Measurements from ENCODE around the gene NKD2.

The NKD2 gene

GRCh38 chr5:1033178-1033577 is 24.6 kb downstream of the NKD2 start:
- TF ChIP-seq SIN3A (IDR thresholded peaks at IDR 0.05; ENCODE audit: borderline replicate concordance, insufficient read depth, low read length) (no peak), TAF1 (IDR thresholded peaks at IDR 0.05; ENCODE audit: borderline replicate concordance, insufficient read depth, low read length) (no peak), REST (IDR thresholded peaks at IDR 0.05; ENCODE audit: insufficient read depth in 1 of 2, low read depth in 2 of 2, low read length in 2 of 2) (no peak), FOXP2 (optimal IDR thresholded peaks at IDR 0.05; ENCODE audit: borderline replicate concordance, extremely low read depth, extremely low read length, insufficient read depth) (no peak), POLR2AphosphoS5 (IDR thresholded peaks at IDR 0.05; ENCODE audit: low read depth, low read length) (no peak)

GRCh38 chr5:1033606-1034420 is 25.2 kb downstream of the NKD2 start:
- TF ChIP-seq TAF1 (IDR thresholded peaks at IDR 0.05; ENCODE audit: borderline replicate concordance, insufficient read depth, low read length) (no peak), POLR2AphosphoS5 (IDR thresholded peaks at IDR 0.05; ENCODE audit: low read depth, low read length) (no peak), SIN3A (IDR thresholded peaks at IDR 0.05; ENCODE audit: borderline replicate concordance, insufficient read depth, low read length) (no peak), REST (IDR thresholded peaks at IDR 0.05; ENCODE audit: insufficient read depth in 1 of 2, low read depth in 2 of 2, low read length in 2 of 2) (no peak), FOXP2 (optimal IDR thresholded peaks at IDR 0.05; ENCODE audit: borderline replicate concordance, extremely low read depth, extremely low read length, insufficient read depth) (no peak)

GRCh38 chr5:1034421-1034905 is 25.9 kb downstream of the NKD2 start:
- TF ChIP-seq POLR2AphosphoS5 (IDR thresholded peaks at IDR 0.05; ENCODE audit: low read depth, low read length) = no peak
- TF ChIP-seq SIN3A (IDR thresholded peaks at IDR 0.05; ENCODE audit: borderline replicate concordance, insufficient read depth, low read length) = no peak
- no peak for TF ChIP-seq TAF1 (IDR thresholded peaks at IDR 0.05; ENCODE audit: borderline replicate concordance, insufficient read depth, low read length)
- no peak for TF ChIP-seq REST (IDR thresholded peaks at IDR 0.05; ENCODE audit: insufficient read depth in 1 of 2, low read depth in 2 of 2, low read length in 2 of 2)
- no peak for TF ChIP-seq FOXP2 (optimal IDR thresholded peaks at IDR 0.05; ENCODE audit: borderline replicate concordance, extremely low read depth, extremely low read length, insufficient read depth)

- TF ChIP-seq FOXP2 (optimal IDR thresholded peaks at IDR 0.05; ENCODE audit: borderline replicate concordance, extremely low read depth, extremely low read length, insufficient read depth) (no peak), TAF1 (IDR thresholded peaks at IDR 0.05; ENCODE audit: borderline replicate concordance, insufficient read depth, low read length) (no peak), POLR2AphosphoS5 (IDR thresholded peaks at IDR 0.05; ENCODE audit: low read depth, low read length) (no peak), REST (IDR thresholded peaks at IDR 0.05; ENCODE audit: insufficient read depth in 1 of 2, low read depth in 2 of 2, low read length in 2 of 2) (no peak), SIN3A (IDR thresholded peaks at IDR 0.05; ENCODE audit: borderline replicate concordance, insufficient read depth, low read length) (no peak)
Measured at GRCh38 chr5:1034986-1035385, 26.4 kb downstream of the NKD2 start.

Measured in PFSK-1 (cell line).